ENCODE results near the gene SYNE3.

SYNE3 gene

GRCh38 chr14:95540236-95540855 is 23.9 kb upstream of the SYNE3 start:
- H3K9ac ChIP-seq (ENCODE audit: low read length in 2 of 2): no peak overlapping the region

GRCh38 chr14:95538801-95539509 is 22.5 kb upstream of the SYNE3 start:
- Histone ChIP-seq H3K27ac (ENCODE audit: low read length) (no peak overlapping the region), H3K9me3 (ENCODE audit: control insufficient read depth in 2 of 2, low read length in 2 of 2) (no peaks in the 10 kb centered on the region), H3K36me3 (ENCODE audit: control insufficient read depth in 2 of 2, insufficient read depth in 2 of 2, low read length in 2 of 2) (no peaks in the 10 kb centered on the region), H3K27me3 (ENCODE audit: control insufficient read depth in 1 of 2, insufficient read depth in 2 of 2, low read length in 2 of 2) (no peaks in the 10 kb centered on the region), H3K9ac (ENCODE audit: low read length in 2 of 2) (no peak overlapping the region), H3K4me3 (ENCODE audit: low read length in 2 of 2) (no peak overlapping the region), H3K4me1 (ENCODE audit: control insufficient read depth, insufficient read depth, low read length) (peaks cover 19% of the 10 kb centered on the region)

More at GRCh38 chr14:95540236-95540855, 23.9 kb upstream of the SYNE3 start:
- Histone ChIP-seq H3K9me3 (ENCODE audit: control insufficient read depth in 2 of 2, low read length in 2 of 2) (no peaks in the 10 kb centered on the region), H3K36me3 (ENCODE audit: control insufficient read depth in 2 of 2, insufficient read depth in 2 of 2, low read length in 2 of 2) (peaks cover 0 to 2% of the 10 kb centered on the region in 2 donors), H3K27ac (ENCODE audit: low read length) (no peak overlapping the region), H3K4me1 (ENCODE audit: control insufficient read depth, insufficient read depth, low read length) (peaks cover 16% of the 10 kb centered on the region), H3K4me3 (ENCODE audit: low read length in 2 of 2) (no peak overlapping the region), H3K27me3 (ENCODE audit: control insufficient read depth in 1 of 2, insufficient read depth in 2 of 2, low read length in 2 of 2) (no peaks in the 10 kb centered on the region)

- H3K36me3 ChIP-seq (ENCODE audit: control insufficient read depth in 2 of 2, insufficient read depth in 2 of 2, low read length in 2 of 2): no peaks in the 10 kb centered on the region
- H3K9me3 ChIP-seq (ENCODE audit: control insufficient read depth in 2 of 2, low read length in 2 of 2): no peaks in the 10 kb centered on the region
- H3K4me3 ChIP-seq (ENCODE audit: low read length in 2 of 2): no peak overlapping the region
- H3K27ac ChIP-seq (ENCODE audit: low read length): no peak overlapping the region
- H3K9ac ChIP-seq (ENCODE audit: low read length in 2 of 2): no peak overlapping the region
- no peaks in the 10 kb centered on the region for H3K27me3 ChIP-seq (ENCODE audit: control insufficient read depth in 1 of 2, insufficient read depth in 2 of 2, low read length in 2 of 2)
- H3K4me1 ChIP-seq (ENCODE audit: control insufficient read depth, insufficient read depth, low read length): peaks cover 32% of the 10 kb centered on the region
Observed at GRCh38 chr14:95537298-95538089, 21.0 kb upstream of the SYNE3 start.

GRCh38 chr14:95536671-95537070 is 20.2 kb upstream of the SYNE3 start:
- peaks cover 35% of the 10 kb centered on the region for H3K4me1 ChIP-seq (ENCODE audit: control insufficient read depth, insufficient read depth, low read length)

GRCh38 chr14:95536036-95536593 is 19.7 kb upstream of the SYNE3 start:
- no peak overlapping the region for H3K27ac ChIP-seq (ENCODE audit: low read length)
- no peaks in the 10 kb centered on the region for H3K27me3 ChIP-seq (ENCODE audit: control insufficient read depth in 1 of 2, insufficient read depth in 2 of 2, low read length in 2 of 2)
- H3K4me3 ChIP-seq (ENCODE audit: low read length in 2 of 2): peak overlapping the region; percentile 93 to 96
- peaks cover 0 to 2% of the 10 kb centered on the region in 2 donors for H3K36me3 ChIP-seq (ENCODE audit: control insufficient read depth in 2 of 2, insufficient read depth in 2 of 2, low read length in 2 of 2)
- peak overlapping the region; percentile 83 to 87 for H3K9ac ChIP-seq (ENCODE audit: low read length in 2 of 2)
- peaks cover 35% of the 10 kb centered on the region for H3K4me1 ChIP-seq (ENCODE audit: control insufficient read depth, insufficient read depth, low read length)
- no peaks in the 10 kb centered on the region for H3K9me3 ChIP-seq (ENCODE audit: control insufficient read depth in 2 of 2, low read length in 2 of 2)

More at GRCh38 chr14:95536671-95537070, 20.2 kb upstream of the SYNE3 start:
- no peak overlapping the region for H3K27ac ChIP-seq (ENCODE audit: low read length)
- peak overlapping the region in 1 of 2 donors; percentile 96 for H3K4me3 ChIP-seq (ENCODE audit: low read length in 2 of 2)
- H3K9me3 ChIP-seq (ENCODE audit: control insufficient read depth in 2 of 2, low read length in 2 of 2): no peaks in the 10 kb centered on the region
- no peaks in the 10 kb centered on the region for H3K27me3 ChIP-seq (ENCODE audit: control insufficient read depth in 1 of 2, insufficient read depth in 2 of 2, low read length in 2 of 2)
- peaks cover 0 to 2% of the 10 kb centered on the region in 2 donors for H3K36me3 ChIP-seq (ENCODE audit: control insufficient read depth in 2 of 2, insufficient read depth in 2 of 2, low read length in 2 of 2)
- H3K9ac ChIP-seq (ENCODE audit: low read length in 2 of 2): no peak overlapping the region

GRCh38 chr14:95535226-95536021 is 19.0 kb upstream of the SYNE3 start:
- peaks cover 0 to 6% of the 10 kb centered on the region in 2 donors for H3K36me3 ChIP-seq (ENCODE audit: control insufficient read depth in 2 of 2, insufficient read depth in 2 of 2, low read length in 2 of 2)
- H3K27ac ChIP-seq (ENCODE audit: low read length): no peak overlapping the region
- H3K27me3 ChIP-seq (ENCODE audit: control insufficient read depth in 1 of 2, insufficient read depth in 2 of 2, low read length in 2 of 2): no peaks in the 10 kb centered on the region
- peak overlapping the region; percentile 93 to 96 for H3K4me3 ChIP-seq (ENCODE audit: low read length in 2 of 2)
- H3K9ac ChIP-seq (ENCODE audit: low read length in 2 of 2): peak overlapping the region; percentile 83 to 87
- peaks cover 35% of the 10 kb centered on the region for H3K4me1 ChIP-seq (ENCODE audit: control insufficient read depth, insufficient read depth, low read length)
- no peaks in the 10 kb centered on the region for H3K9me3 ChIP-seq (ENCODE audit: control insufficient read depth in 2 of 2, low read length in 2 of 2)

GRCh38 chr14:95534299-95535225 is 18.1 kb upstream of the SYNE3 start, which contains the start of gene GLRX5:
Gene GLRX5 (plus strand): TSS chr14:95535050. CDS start chr14:95535090, 40 bp downstream.
- H3K4me1 ChIP-seq (ENCODE audit: control insufficient read depth, insufficient read depth, low read length): peaks cover 35% of the 10 kb centered on the region
- H3K27me3 ChIP-seq (ENCODE audit: control insufficient read depth in 1 of 2, insufficient read depth in 2 of 2, low read length in 2 of 2): no peaks in the 10 kb centered on the region
- H3K27ac ChIP-seq (ENCODE audit: low read length): peak within 1 kb of the TSS; percentile 64
- no peaks in the 10 kb centered on the region for H3K9me3 ChIP-seq (ENCODE audit: control insufficient read depth in 2 of 2, low read length in 2 of 2)
- peaks cover 0 to 6% of the 10 kb centered on the region in 2 donors for H3K36me3 ChIP-seq (ENCODE audit: control insufficient read depth in 2 of 2, insufficient read depth in 2 of 2, low read length in 2 of 2)
- H3K9ac ChIP-seq (ENCODE audit: low read length in 2 of 2): peak within 1 kb of the TSS; percentile 83 to 87
- H3K4me3 ChIP-seq (ENCODE audit: low read length in 2 of 2): peak within 1 kb of the TSS; percentile 93 to 96

- H3K27ac ChIP-seq (ENCODE audit: low read length): no peak overlapping the region
Observed at GRCh38 chr14:95533822-95534221, 17.4 kb upstream of the SYNE3 start.

GRCh38 chr14:95533391-95533821 is 17.0 kb upstream of the SYNE3 start:
- H3K36me3 ChIP-seq (ENCODE audit: control insufficient read depth in 2 of 2, insufficient read depth in 2 of 2, low read length in 2 of 2): peaks cover 0 to 6% of the 10 kb centered on the region in 2 donors
- H3K27me3 ChIP-seq (ENCODE audit: control insufficient read depth in 1 of 2, insufficient read depth in 2 of 2, low read length in 2 of 2): no peaks in the 10 kb centered on the region
- peak overlapping the region; percentile 76 to 93 for H3K4me3 ChIP-seq (ENCODE audit: low read length in 2 of 2)
- no peaks in the 10 kb centered on the region for H3K9me3 ChIP-seq (ENCODE audit: control insufficient read depth in 2 of 2, low read length in 2 of 2)
- H3K9ac ChIP-seq (ENCODE audit: low read length in 2 of 2): peak overlapping the region; percentile 75 to 80
- H3K4me1 ChIP-seq (ENCODE audit: control insufficient read depth, insufficient read depth, low read length): peaks cover 35% of the 10 kb centered on the region
- H3K27ac ChIP-seq (ENCODE audit: low read length): no peak overlapping the region

More at GRCh38 chr14:95533822-95534221, 17.4 kb upstream of the SYNE3 start:
- H3K27me3 ChIP-seq (ENCODE audit: control insufficient read depth in 1 of 2, insufficient read depth in 2 of 2, low read length in 2 of 2): no peaks in the 10 kb centered on the region
- H3K4me3 ChIP-seq (ENCODE audit: low read length in 2 of 2): peak overlapping the region; percentile 76 to 93
- peak overlapping the region; percentile 75 to 80 for H3K9ac ChIP-seq (ENCODE audit: low read length in 2 of 2)
- no peaks in the 10 kb centered on the region for H3K9me3 ChIP-seq (ENCODE audit: control insufficient read depth in 2 of 2, low read length in 2 of 2)
- H3K4me1 ChIP-seq (ENCODE audit: control insufficient read depth, insufficient read depth, low read length): peaks cover 35% of the 10 kb centered on the region
- peaks cover 0 to 6% of the 10 kb centered on the region in 2 donors for H3K36me3 ChIP-seq (ENCODE audit: control insufficient read depth in 2 of 2, insufficient read depth in 2 of 2, low read length in 2 of 2)
